H9 (cell line): ENCODE measurements around the gene VEGFB. TPM values are rescaled to one million over a fixed set of nuclear protein-coding genes. Genes with fewer than 3 reads are reported as not detected.
A peak's percentile ranks its signal among the peaks of the same experiment; 100 is the strongest.

Experiments used
- DNase-seq: peaks from one replicate; pipeline ENCODE4 v3.0.0-alpha.2; 2017
- H2AFZ ChIP-seq: one replicate; pipeline ENCODE4 v1.6.1; 2013; ENCODE audit warnings: mild to moderate bottlenecking, low read length, control low read depth, moderate library complexity
- H2AK5ac ChIP-seq: 2 replicates; pipeline ENCODE4 v1.6.1; 2013; ENCODE audit warnings: low read length, control low read depth, mixed read lengths; ENCODE audit not compliant: insufficient read length
- H2BK120ac ChIP-seq: one replicate; pipeline ENCODE4 v1.6.1; 2013; ENCODE audit warnings: low read depth, mild to moderate bottlenecking, low read length, control low read depth, inconsistent platforms; ENCODE audit not compliant: poor library complexity, severe bottlenecking
- H2BK12ac ChIP-seq: 2 replicates; pipeline ENCODE4 v1.6.1; 2013; ENCODE audit warnings: low read length, control low read depth, mixed read lengths, low read depth; ENCODE audit not compliant: insufficient read length
- H2BK15ac ChIP-seq: 2 replicates; pipeline ENCODE4 v1.6.1; 2013; ENCODE audit warnings: low read depth, low read length, control low read depth
- H2BK20ac ChIP-seq: one replicate; pipeline ENCODE4 v1.6.1; 2013; ENCODE audit warnings: low read depth, mild to moderate bottlenecking, low read length, control low read depth, inconsistent platforms; ENCODE audit not compliant: poor library complexity, severe bottlenecking
- H2BK5ac ChIP-seq: 2 replicates; pipeline ENCODE4 v1.6.1; 2013; ENCODE audit warnings: low read length, control low read depth, mixed read lengths; ENCODE audit not compliant: insufficient read length
- H3K14ac ChIP-seq: 2 replicates; pipeline ENCODE4 v1.6.1; 2013; ENCODE audit warnings: low read length, control low read depth; ENCODE audit not compliant: insufficient read depth
- H3K18ac ChIP-seq: 2 replicates; pipeline ENCODE4 v1.6.1; 2013; ENCODE audit warnings: low read depth, mild to moderate bottlenecking, mixed read lengths, low read length, control low read depth; ENCODE audit not compliant: insufficient read length
- H3K23ac ChIP-seq: 2 replicates; pipeline ENCODE4 v1.6.1; 2013; ENCODE audit warnings: low read length, control low read depth, mixed read lengths, low read depth; ENCODE audit not compliant: insufficient read length
- H3K23me2 ChIP-seq: 2 replicates; pipeline ENCODE4 v1.6.1; 2013; ENCODE audit warnings: low read depth, mild to moderate bottlenecking, mixed read lengths, low read length, control low read depth; ENCODE audit not compliant: insufficient read length, poor library complexity, severe bottlenecking
- H3K27ac ChIP-seq: 2 replicates; pipeline ENCODE4 v1.5.1; 2013; ENCODE audit warnings: low read length, control low read depth, mixed read lengths, low read depth; ENCODE audit not compliant: insufficient read length
- H3K27me3 ChIP-seq: 2 replicates; pipeline ENCODE4 v1.6.1; 2013; ENCODE audit warnings: low read length, control low read depth, inconsistent platforms; ENCODE audit not compliant: insufficient read depth
- H3K4ac ChIP-seq: 2 replicates; pipeline ENCODE4 v1.6.1; 2013; ENCODE audit warnings: low read depth, mild to moderate bottlenecking, control low read depth, inconsistent platforms, low read length, moderate library complexity
- H3K4me1 ChIP-seq: 2 replicates; pipeline ENCODE4 v1.6.1; 2013; ENCODE audit warnings: low read length, control low read depth, inconsistent platforms; ENCODE audit not compliant: insufficient read depth
- H3K4me2 ChIP-seq: 2 replicates; pipeline ENCODE4 v1.6.1; 2013; ENCODE audit warnings: low read length, control low read depth, mixed read lengths; ENCODE audit not compliant: insufficient read length, insufficient read depth
- H3K56ac ChIP-seq: 2 replicates; pipeline ENCODE4 v1.6.1; 2013; ENCODE audit warnings: low read depth, mild to moderate bottlenecking, mixed read lengths, low read length, control low read depth; ENCODE audit not compliant: insufficient read length
- H3K79me1 ChIP-seq: 2 replicates; pipeline ENCODE4 v1.6.1; 2013; ENCODE audit warnings: low read depth, mild to moderate bottlenecking, moderate library complexity, low read length, control low read depth, inconsistent platforms; ENCODE audit not compliant: insufficient read depth, poor library complexity, severe bottlenecking
- H3K79me2 ChIP-seq: 2 replicates; pipeline ENCODE4 v1.6.1; 2013; ENCODE audit warnings: low read length, control low read depth, inconsistent platforms; ENCODE audit not compliant: insufficient read depth
- H3K9ac ChIP-seq: 2 replicates; pipeline ENCODE4 v1.6.1; 2013; ENCODE audit warnings: low read length, control low read depth, mixed read lengths; ENCODE audit not compliant: insufficient read length; ENCODE audit errors: extremely low read depth
- H3K9me3 ChIP-seq: one replicate; pipeline ENCODE4 v1.6.1; 2013; ENCODE audit warnings: low read depth, low read length, inconsistent platforms; ENCODE audit not compliant: control insufficient read depth
- H3T11ph ChIP-seq: one replicate; pipeline ENCODE4 v1.6.1; 2013; ENCODE audit warnings: mild to moderate bottlenecking, low read length, control low read depth, inconsistent platforms
- H4K20me1 ChIP-seq: one replicate; pipeline ENCODE4 v1.6.1; 2013; ENCODE audit not compliant: control insufficient read depth, insufficient read length, insufficient read depth
- H4K5ac ChIP-seq: 2 replicates; pipeline ENCODE4 v1.6.1; 2013; ENCODE audit warnings: low read depth, mild to moderate bottlenecking, mixed read lengths, low read length, control low read depth; ENCODE audit not compliant: insufficient read length
- H4K8ac ChIP-seq: replicated peaks from 2 replicates; pipeline ENCODE4 v1.6.1; 2013; ENCODE audit warnings: low read length, control low read depth, mixed read lengths, low read depth; ENCODE audit not compliant: insufficient read length
- H4K91ac ChIP-seq: 2 replicates; pipeline ENCODE4 v1.6.1; 2013; ENCODE audit warnings: low read depth, mild to moderate bottlenecking, moderate library complexity, mixed read lengths, low read length, control low read depth; ENCODE audit not compliant: insufficient read length
- H3K27ac Mint-ChIP-seq, 3 experiments: 2 replicates in 2 of 3; 3 replicates in 1 of 3; pipeline ENCODE4 v1.8.0; 2020 to 2021; ENCODE audit warnings: mixed read lengths in 3 of 3, mild to moderate bottlenecking in 1 of 3, moderate library complexity in 1 of 3
- H3K27me3 Mint-ChIP-seq: 2 replicates; pipeline ENCODE4 v1.8.0; 2021; ENCODE audit warnings: low read depth, mild to moderate bottlenecking, moderate library complexity, mixed read lengths
- H3K36me3 Mint-ChIP-seq, 3 experiments: 2 replicates in 2 of 3; 3 replicates in 1 of 3; pipeline ENCODE4 v1.8.0; 2020 to 2021; ENCODE audit warnings: low read depth in 3 of 3, mixed read lengths in 3 of 3; ENCODE audit not compliant: insufficient read depth in 1 of 3
- H3K4me1 Mint-ChIP-seq, 2 experiments: 2 replicates each; pipeline ENCODE4 v1.8.0; 2020; ENCODE audit warnings: mixed read lengths in 2 of 2
- H3K4me3 Mint-ChIP-seq, 2 experiments: 2 replicates in 1 of 2; 3 replicates in 1 of 2; pipeline ENCODE4 v1.8.0; 2020 to 2021; ENCODE audit warnings: mild to moderate bottlenecking in 2 of 2, mixed read lengths in 2 of 2, moderate library complexity in 1 of 2
- H3K9me3 Mint-ChIP-seq, 2 experiments: 2 replicates in 1 of 2; 3 replicates in 1 of 2; pipeline ENCODE4 v1.8.0; 2020; ENCODE audit warnings: mild to moderate bottlenecking in 2 of 2, mixed read lengths in 2 of 2, moderate library complexity in 1 of 2
- CTCF ChIP-seq: fragments of 200-600 bp; sonication (generic); conservative IDR thresholded peaks from 3 replicates; pipeline ENCODE4 v1.8.0; 2021; ENCODE audit warnings: antibody characterized with exemption, mild to moderate bottlenecking
- WGBS: extraction: QIAGEN DNeasy Blood & Tissue Kit; methylation state at CpG from one replicate; pipeline ENCODE4 v1.1.7; 2013; ENCODE audit warnings: missing lambda C conversion rate, low lambda C conversion rate, mixed read lengths; ENCODE audit not compliant: insufficient read length; ENCODE audit errors: extremely low coverage; 5-methylcytosine and 5-hydroxymethylcytosine counted together
- total RNA-seq: library from RNA; stranded (reverse); gene quantifications from 2 replicates; pipeline ENCODE4 v1.2.1, GENCODE V29; 2021

VEGFB gene
- total RNA-seq, 1 experiment from 2014 or later, result 57.7 TPM

DNA sequence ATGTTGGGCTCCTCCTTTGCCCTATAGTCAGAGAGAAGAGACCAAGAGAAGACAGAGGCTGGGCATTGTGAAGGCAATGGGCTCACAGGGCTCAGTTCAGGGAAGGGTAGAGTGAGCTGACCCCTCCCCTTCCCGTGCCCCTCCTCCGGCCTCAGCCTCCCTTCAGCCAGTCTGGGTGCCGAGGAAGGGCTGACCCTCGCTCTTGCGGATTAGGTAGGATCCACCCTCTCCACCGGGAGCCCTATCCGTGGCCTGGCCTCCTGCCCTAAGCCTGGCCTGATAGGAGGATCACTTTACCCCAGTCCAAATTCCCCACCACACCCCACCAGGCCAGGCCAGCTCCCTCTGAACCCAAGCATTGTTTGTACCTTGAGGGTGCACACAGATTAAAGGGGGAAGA is 14.2 kb downstream of the VEGFB start:
- peaks cover 3% of the 10 kb centered on the region for H3K79me1 ChIP-seq
- H3K36me3 Mint-ChIP-seq, result peaks cover 6 to 16% (median 7%) of the 10 kb centered on the region in 3 experiments; a peak in 6 of 7 replicates
- H3K79me2 ChIP-seq, result peaks cover 7% of the 10 kb centered on the region; the same call in 1 of the 2 replicates
- WGBS, result no CpG with 5 or more reads among the region's 7 CpGs
- H4K91ac ChIP-seq, result no peak overlapping the region
- H3K27me3 Mint-ChIP-seq, result no peaks in the 10 kb centered on the region
- no peak overlapping the region for H4K8ac ChIP-seq
- H2AFZ ChIP-seq, result no peak overlapping the region
- H3K27ac ChIP-seq, result peak overlapping the region; percentile 40
- no peaks in the 10 kb centered on the region for H4K20me1 ChIP-seq
- H4K5ac ChIP-seq, result no peak overlapping the region
- H2BK20ac ChIP-seq, result no peak overlapping the region
- peak overlapping the region; percentile 79 to 93 for H3K4me3 Mint-ChIP-seq
- H3K14ac ChIP-seq, result no peak overlapping the region
- peaks cover 26% of the 10 kb centered on the region for H3K23me2 ChIP-seq
- no peaks in the 10 kb centered on the region; a peak in 1 of 5 replicates for H3K9me3 Mint-ChIP-seq
- no peak overlapping the region for H3K4ac ChIP-seq
- peak; percentile 87 for DNase-seq
- no peak overlapping the region for H3K18ac ChIP-seq
- H3K27ac Mint-ChIP-seq, result peak overlapping the region; percentile 95 to 97 (median 97); a peak in 5 of 7 replicates
- H3K56ac ChIP-seq, result no peak overlapping the region
- peaks cover 38 to 48% of the 10 kb centered on the region in 2 experiments for H3K4me1 Mint-ChIP-seq
- H3K23ac ChIP-seq, result no peak overlapping the region
- H3K4me2 ChIP-seq, result no peak overlapping the region
- no peak overlapping the region for H2BK120ac ChIP-seq
- H3K27me3 ChIP-seq, result no peaks in the 10 kb centered on the region
- peaks cover 9% of the 10 kb centered on the region; the same call in 1 of the 2 replicates for H3K4me1 ChIP-seq
- no peak overlapping the region for H2BK5ac ChIP-seq
- no peak overlapping the region for H3T11ph ChIP-seq
- H2BK15ac ChIP-seq, result no peak overlapping the region
- H3K9me3 ChIP-seq, result no peaks in the 10 kb centered on the region
- no peak overlapping the region for H2AK5ac ChIP-seq
- H2BK12ac ChIP-seq, result no peak overlapping the region
- no peak for TF ChIP-seq CTCF
- no peak overlapping the region for H3K9ac ChIP-seq
